HG02870 (cell line): ENCODE results near the gene BCL2L1.
"Not testable (repeated sequence)": the region's sequence is repeated elsewhere in the genome, so short reads cannot be mapped to it uniquely, and the experiment has no call there.

Source experiments
- ATAC-seq: cut with Tn5 transposase; IDR thresholded peaks from one replicate; pipeline ENCODE4 v1.9.1; 2021; ENCODE audit warnings: mild to moderate bottlenecking, moderate library complexity; ENCODE audit not compliant: unreplicated experiment

The BCL2L1 gene

GRCh38 chr20:31722257-31723068 lies at the start of gene BCL2L1:
Gene BCL2L1 (minus strand): TSS chr20:31722868. CDS start chr20:31722218, 650 bp downstream.
- ATAC-seq = peak; percentile 25

GRCh38 chr20:31770243-31770642 lies 47.6 kb upstream of the BCL2L1 start:
- no peak for ATAC-seq

- no peak for ATAC-seq
Observed at GRCh38 chr20:31769681-31770080, 47.0 kb upstream of the BCL2L1 start.

GRCh38 chr20:31767805-31768204 lies 45.1 kb upstream of the BCL2L1 start:
- ATAC-seq = no peak

- no peak for ATAC-seq
Observed at GRCh38 chr20:31764641-31765305, 42.1 kb upstream of the BCL2L1 start.

GRCh38 chr20:31760519-31761240 lies 38.0 kb upstream of the BCL2L1 start:
- ATAC-seq = no peak

- no peak for ATAC-seq
Observed at GRCh38 chr20:31759836-31760518, 37.3 kb upstream of the BCL2L1 start.

- ATAC-seq = no peak
Observed at GRCh38 chr20:31758991-31759390, 36.3 kb upstream of the BCL2L1 start.

GRCh38 chr20:31758521-31758920 lies 35.9 kb upstream of the BCL2L1 start:
- no peak for ATAC-seq

- ATAC-seq = no peak
Observed at GRCh38 chr20:31757254-31757653, 34.6 kb upstream of the BCL2L1 start.

- ATAC-seq = no peak
Observed at GRCh38 chr20:31751126-31751525, 28.5 kb upstream of the BCL2L1 start.

GRCh38 chr20:31749223-31749622 lies 26.6 kb upstream of the BCL2L1 start:
- no peak for ATAC-seq

GRCh38 chr20:31747640-31748039 lies 25.0 kb upstream of the BCL2L1 start:
- no peak for ATAC-seq

- not testable (repeated sequence) for ATAC-seq
Observed at GRCh38 chr20:31747028-31747427, 24.4 kb upstream of the BCL2L1 start.

- no peak for ATAC-seq
Observed at GRCh38 chr20:31746068-31746878, 23.6 kb upstream of the BCL2L1 start.

GRCh38 chr20:31740656-31741323 lies 18.1 kb upstream of the BCL2L1 start:
- ATAC-seq = no peak

- no peak for ATAC-seq
Observed at GRCh38 chr20:31740208-31740607, 17.5 kb upstream of the BCL2L1 start.

- ATAC-seq = no peak
Observed at GRCh38 chr20:31739550-31739977, 16.9 kb upstream of the BCL2L1 start.

GRCh38 chr20:31738729-31739549 lies 16.3 kb upstream of the BCL2L1 start, which contains the start of gene TPX2:
Gene TPX2 (plus strand): TSS chr20:31739290. CDS start chr20:31757477, 18,187 bp downstream.
- ATAC-seq = peak; percentile 95
